Fibroblast of gingiva (primary cell): Measurements from ENCODE around the gene TNKS1BP1.
"Not testable (repeated sequence)": the region's sequence is repeated elsewhere in the genome, so short reads cannot be mapped to it uniquely, and the experiment has no call there.

Source experiments
- DNase-seq: peaks from one replicate; pipeline ENCODE4 v3.0.0-alpha.2; 2011; ENCODE audit warnings: low read depth

TNKS1BP1 gene

GRCh38 chr11:57353036-57353435 is 28.3 kb upstream of the TNKS1BP1 start:
- no peak for DNase-seq

DNA sequence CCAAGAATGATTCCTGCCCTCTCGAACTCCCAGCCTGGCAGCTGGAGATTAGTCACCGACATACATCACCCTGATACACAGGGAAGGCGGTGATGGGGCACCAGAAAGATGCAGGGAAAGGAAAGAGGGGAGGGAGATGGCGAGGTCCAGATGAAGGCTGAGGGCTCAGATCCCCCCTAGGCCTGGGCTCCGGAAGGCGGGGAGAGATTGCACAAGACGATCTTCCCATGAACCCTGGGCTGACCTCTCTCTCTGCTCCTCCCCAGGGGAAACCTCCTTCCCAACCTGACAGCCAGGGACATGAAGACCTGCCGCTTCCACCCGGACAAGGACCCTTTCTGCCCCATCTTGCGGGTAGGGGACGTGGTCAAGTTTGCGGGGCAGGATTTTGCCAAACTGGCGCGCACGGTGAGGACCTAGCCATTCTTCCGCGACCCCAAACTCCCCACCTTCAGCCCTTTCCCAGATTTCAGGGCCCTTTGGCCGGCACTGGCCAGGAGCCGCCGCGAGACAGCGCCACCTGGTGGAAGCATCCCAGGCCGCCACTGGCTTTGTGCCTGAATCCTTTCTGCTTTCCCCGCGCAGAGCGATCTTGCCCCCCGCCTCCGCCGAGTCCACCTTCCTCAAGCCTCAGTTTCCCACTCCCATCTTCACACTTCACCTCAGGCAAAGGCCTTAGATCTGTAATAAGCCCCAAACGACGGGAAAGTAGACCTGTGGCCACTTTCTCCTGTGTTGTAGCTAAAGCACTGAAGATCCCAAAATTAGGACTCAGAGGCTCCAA is 24.9 kb upstream of the TNKS1BP1 start:
- no peak for DNase-seq

DNA sequence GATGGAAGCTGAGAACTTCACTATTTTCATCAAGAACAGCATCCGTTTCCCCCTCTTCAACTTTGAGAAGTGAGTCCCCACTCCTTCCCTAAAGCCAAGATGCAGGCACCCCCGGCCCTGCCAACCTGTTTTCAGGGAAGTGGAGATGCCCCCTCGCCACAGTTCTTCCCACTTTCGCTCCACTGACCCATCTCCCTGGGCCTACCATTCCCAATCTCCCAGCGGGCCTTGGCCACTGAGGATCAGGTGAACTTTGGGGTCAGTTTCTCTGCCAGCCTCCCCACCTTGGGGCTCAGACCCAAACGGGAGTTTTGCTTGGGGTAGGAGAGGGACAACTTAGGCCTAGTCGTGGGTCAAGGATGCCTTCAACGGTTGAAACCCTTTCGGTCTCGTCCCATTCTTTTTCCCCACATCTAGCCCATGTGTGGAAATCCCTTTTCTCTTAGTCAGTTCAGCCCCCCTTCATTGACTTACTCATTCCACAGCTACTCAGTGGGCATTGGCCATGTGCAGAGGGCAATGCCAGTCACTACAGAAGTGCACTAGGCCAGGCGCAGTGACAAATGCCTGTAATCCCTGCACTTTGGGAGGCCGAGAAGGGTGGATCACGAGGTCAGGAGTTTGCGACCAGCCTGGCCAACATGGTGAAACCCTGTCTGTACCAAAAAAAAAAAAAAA is 24.0 kb upstream of the TNKS1BP1 start:
- no peak for DNase-seq

- no peak for DNase-seq
These were observed 23.3 kb upstream of the TNKS1BP1 start for GRCh38 chr11:57348052-57348451.

DNA sequence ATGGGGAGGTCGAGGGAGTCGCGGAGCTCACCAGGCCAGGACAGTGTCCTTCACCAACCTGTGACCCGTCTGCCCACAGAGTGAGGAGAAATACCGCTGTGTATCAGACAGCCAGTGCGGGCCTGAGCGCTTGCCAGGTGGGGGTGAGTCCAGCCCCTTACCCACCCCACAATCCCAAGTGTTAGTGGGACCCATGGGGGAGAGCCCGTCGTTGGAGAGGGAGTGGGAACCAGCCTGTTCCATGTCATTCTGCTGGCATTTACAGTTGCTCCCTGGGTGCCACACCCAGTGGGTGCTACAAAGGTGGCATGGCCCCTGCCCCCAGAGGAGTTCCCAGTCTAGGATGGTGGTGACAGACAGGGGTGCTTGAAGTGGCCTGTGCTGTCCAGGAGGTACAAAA is 22.6 kb upstream of the TNKS1BP1 start:
- no peak for DNase-seq

DNA sequence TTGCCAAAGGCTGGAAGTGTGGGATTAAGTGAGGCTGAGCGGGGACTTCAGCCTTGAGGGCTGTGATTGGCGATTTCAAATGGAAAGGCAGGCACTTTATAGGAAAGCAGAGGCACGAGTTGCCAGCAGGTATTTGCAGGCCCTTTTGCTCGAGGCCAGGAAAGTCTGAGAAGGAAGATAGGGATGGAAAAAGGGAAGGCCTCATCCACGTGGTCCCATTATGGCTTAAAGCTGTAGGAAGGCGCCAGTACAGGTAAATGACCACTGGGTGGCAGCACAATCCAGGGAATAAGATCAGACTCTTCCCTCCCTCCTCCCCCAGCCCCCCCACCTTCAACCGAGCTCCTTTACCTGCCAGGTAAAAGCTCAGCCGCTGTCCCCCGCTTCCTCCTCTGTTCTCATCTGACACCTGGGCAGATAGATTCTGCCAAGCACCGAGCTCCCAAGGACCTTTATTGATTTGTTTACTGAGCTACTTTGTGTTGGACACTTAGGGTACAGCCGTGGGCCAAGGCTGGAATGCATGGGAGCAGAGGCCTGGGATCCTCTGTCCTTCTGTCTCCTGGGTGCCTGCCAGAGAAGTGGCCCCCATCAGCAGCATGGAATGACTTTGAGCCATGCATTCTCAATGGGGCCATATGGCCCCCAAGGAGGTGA is 20.9 kb upstream of the TNKS1BP1 start:
- peak; percentile 38 for DNase-seq

DNA sequence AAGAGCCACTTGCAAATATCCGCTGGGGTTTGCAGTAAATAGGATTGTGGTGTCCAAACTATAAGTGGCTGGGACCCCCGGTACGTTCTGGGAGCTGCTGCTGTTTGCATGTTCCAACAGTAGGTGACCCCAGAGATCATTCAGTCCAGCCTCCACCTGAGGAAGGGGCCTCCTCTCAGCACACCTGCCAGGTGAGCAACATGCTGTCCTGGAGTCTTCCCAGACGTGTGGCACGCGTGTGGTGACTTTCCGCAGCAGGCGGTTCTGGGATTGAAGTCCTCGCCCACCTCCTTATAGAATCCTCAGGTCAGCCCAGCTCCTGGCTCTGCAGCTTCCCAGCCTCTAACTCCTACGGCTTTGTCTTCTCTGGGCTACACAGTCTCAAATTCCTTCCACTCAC is 20.1 kb upstream of the TNKS1BP1 start:
- DNase-seq = no peak

- DNase-seq = no peak
These were observed 19.1 kb upstream of the TNKS1BP1 start for GRCh38 chr11:57343825-57344224.

DNA sequence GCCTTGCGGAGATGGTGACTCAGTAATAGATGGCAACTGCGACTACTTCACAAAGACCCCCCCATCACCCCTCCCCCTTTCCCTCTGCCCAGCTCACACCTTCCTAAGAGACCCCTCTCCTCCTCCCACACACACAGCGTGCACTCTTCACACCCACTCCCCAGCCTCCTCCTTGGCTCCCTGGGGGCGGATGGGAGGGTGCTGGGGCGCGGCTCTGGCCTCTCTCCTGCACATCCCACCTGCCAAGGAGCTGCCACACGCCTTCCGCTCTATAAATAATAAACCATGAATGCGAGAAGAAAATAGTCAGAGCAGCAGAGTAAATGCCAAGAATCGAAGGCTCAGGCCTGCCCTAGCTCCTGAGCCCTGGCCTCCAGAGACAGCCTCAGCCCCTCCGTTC is 17.9 kb upstream of the TNKS1BP1 start:
- no peak for DNase-seq

DNA sequence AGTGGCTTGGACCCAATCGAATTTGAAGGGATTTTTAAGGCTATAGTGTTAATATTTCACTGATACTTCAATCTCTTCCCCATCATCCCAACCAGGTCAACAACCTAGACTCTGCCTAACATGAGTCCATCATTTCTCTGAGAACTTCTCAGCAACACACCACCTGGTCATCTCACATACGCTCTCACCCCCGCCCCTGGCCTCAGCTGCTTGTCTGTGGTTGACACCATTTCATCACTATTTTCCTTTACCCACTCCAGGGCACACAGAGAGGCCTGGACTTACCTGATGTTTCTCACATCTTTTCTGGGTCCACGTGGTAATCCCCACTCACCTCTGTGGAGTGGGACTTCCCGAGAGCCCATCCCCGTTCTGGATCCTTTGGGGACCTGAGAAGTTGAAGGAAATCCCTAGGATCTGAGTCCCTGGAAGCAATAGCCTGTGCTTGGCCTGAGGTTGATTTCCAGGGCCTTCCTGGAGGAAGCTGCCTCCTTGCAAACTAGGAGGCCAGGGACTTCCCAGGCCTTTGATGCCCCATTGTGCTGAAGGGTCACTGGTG is 16.6 kb upstream of the TNKS1BP1 start:
- DNase-seq = no peak

DNA sequence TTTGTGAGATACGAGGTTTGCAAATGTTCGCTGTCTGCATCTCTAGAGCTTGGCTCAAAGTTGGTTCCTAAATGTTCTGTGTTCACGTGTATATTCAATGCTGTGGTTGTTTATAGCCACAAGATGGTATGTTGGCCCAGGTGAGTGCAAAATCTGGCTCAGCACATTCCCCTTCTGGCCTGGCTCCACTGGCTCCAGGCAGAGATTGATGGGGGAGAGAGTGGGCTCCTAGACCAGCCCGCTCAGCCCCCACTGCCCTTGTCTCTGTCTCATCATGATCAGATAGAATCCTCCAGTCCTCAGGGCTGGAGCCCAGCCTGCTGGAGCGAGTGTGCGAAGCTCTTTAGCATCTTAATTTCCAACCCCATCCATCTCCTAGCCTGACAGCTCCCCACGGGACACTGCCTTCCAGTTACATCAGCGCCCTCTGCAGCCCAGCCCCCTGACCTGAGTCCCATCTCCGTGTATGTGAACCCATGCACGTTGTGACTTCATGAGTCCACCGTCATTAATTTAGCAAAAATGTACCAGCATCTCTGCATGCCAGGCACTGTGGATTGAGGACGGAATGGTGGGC is 15.4 kb upstream of the TNKS1BP1 start:
- no peak for DNase-seq

GRCh38 chr11:57339328-57339727 is 14.6 kb upstream of the TNKS1BP1 start:
- no peak for DNase-seq

- DNase-seq = no peak
These were observed 13.4 kb upstream of the TNKS1BP1 start, which contains the start of gene P2RX3 for GRCh38 chr11:57338142-57338541. P2RX3 (plus strand) TSS chr11:57338352; CDS start chr11:57338551, 199 bp downstream.

DNA sequence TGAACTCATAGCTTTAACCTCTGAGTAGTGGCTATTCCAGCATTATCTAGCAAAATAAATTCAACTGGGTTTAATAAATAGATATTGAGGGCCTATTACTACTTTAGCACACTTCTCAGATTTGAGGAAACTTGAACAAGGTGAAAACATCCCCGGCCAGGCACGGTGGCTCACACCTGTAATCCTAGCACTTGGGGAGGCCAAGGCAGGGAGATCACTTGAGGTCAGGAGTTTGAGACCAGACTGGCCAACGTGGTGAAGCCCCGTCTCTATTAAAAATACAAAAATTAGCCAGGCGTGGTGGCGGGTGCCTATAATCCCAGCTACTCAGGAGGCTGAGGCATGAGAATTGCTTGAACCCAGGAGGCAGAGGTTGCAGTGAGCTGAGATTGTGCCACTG is 12.1 kb upstream of the TNKS1BP1 start:
- not testable (repeated sequence) for DNase-seq

GRCh38 chr11:57336111-57336666 is 11.4 kb upstream of the TNKS1BP1 start:
- no peak for DNase-seq

GRCh38 chr11:57335343-57336110 is 10.8 kb upstream of the TNKS1BP1 start, which contains the start of gene SSRP1:
SSRP1 (minus strand) TSS chr11:57335892; CDS start chr11:57335121, 771 bp downstream.
- DNase-seq = peak; percentile 84

DNA sequence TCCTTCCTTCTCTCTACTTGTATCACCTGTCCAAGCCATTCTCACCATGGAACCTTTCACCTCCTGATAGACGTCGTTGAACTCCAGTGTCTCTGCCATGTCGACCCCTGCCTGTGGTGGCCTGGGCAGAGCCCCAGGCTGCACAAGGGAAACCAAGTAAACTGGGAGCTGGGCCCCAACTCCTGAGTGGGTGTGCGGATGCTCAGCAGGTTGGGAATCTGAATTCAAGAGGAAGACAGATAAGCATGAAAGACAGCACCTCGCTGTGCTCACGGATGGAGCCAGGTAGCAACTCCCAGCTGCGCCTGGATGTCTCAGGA is 10.2 kb upstream of the TNKS1BP1 start:
- no peak for DNase-seq

DNA sequence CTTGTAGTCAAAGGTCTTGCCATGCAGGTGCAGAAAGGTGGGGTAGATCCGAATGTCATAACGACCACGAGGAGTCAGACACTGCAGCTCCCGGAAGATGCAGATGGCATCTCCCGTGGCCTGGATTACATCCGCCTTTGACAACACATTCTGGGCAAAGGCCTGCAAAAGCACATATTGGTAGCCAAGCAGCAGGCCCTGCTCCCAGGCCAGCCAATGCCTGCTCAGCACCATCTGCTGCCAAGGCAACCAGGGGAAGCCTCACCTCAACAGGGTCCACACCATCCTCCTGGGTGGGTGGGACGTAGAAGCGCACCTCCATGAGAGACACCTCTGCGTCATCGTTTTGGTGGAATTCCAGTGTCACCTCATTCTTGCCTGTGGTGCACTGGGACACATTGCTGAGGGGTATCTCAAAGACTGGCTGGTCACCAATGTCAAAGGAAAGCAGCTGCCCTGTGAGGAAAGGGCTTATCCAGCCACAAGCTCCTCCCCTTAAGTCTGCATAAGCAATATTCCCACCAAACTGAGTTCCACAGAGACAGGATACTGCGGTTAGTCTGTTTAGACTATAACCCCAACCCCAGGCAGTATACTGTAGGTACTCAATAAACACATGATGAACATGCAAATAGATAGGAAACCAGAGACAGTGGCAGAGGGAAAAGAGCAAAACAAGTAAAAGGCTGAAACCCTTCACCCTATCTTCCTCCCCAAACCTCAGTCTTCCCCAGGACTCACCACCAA is 8.1 kb upstream of the TNKS1BP1 start:
- DNase-seq = no peak

DNA sequence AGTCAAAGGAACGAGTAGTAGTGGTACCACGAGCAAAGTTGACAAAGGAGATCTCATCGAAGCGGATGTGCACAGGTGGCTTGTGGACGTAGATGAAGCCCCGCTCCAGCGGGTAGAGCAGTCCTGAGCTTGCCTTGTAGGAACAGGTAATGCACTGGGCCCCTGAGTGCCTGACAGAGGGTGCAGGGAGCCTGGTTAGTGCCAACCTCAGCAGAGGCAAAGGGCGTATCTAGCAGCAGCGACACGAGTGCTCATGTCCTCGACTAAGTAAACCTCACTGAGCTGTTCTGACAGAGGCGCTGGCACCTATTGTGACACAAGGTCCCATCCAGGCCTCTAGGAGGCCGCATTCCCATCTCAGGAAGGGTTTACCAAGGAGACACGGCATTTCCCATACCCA is 7.0 kb upstream of the TNKS1BP1 start:
- no peak for DNase-seq

GRCh38 chr11:57330029-57330428 is 5.3 kb upstream of the TNKS1BP1 start:
- no peak for DNase-seq

DNA sequence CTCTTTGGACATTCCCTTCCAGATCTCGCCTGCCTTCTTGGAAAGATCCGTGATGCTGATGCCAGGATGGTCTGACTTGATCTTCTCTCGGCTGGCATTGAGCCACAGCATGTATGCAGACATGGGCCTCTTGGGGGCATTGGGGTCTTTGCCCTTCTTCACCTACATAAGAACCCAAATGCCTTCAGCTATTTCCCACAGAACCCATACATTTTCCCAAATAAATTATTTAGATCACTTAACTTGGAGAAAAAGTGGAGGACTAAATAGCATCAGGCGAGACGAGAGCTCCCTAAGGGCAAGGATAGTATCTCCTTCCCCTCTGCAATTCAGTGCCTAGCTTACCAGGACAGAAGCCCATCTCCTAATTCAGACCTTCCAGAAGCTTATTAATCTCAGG is 3.0 kb upstream of the TNKS1BP1 start:
- no peak for DNase-seq
